Panc1 (cell line): ENCODE data around the gene APBB2. TPM values are rescaled to one million over a fixed set of nuclear protein-coding genes. Genes with fewer than 3 reads are reported as not detected.

Source experiments
- ATAC-seq: fragments of 200-7000 bp; cut with Tn5 transposase; 2 replicates; pipeline ENCODE4 v1.9.1; 2020; ENCODE audit warnings: mild to moderate bottlenecking, moderate library complexity
- BruUV-seq: library from RNA; stranded (reverse); fragments of 400-500 nt; replicated peaks from 2 replicates; lab custom pipeline; 2021; lab: Mats Ljungman, UMichigan
- CTCF ChIA-PET: fragments of 300-600 bp; sonication (Branson Sonifier 250); formaldehyde crosslinking; loops from one replicate; lab custom pipeline; 2022; ENCODE audit warnings: antibody characterized with exemption; lab: Charles Lee
- POLR2A ChIA-PET: fragments of 300-600 bp; sonication (Branson Sonifier 250); formaldehyde crosslinking; loops from one replicate; lab custom pipeline; 2022; ENCODE audit warnings: antibody characterized with exemption; lab: Charles Lee
- DNase-seq: peaks from one replicate; pipeline ENCODE4 v3.0.0-alpha.2; 2010; ENCODE audit warnings: low read depth, low spot score
- H3K27ac ChIP-seq: 2 replicates; pipeline ENCODE4 v1.5.1; 2011; ENCODE audit warnings: mild to moderate bottlenecking, low read length, inconsistent platforms
- H3K27me3 ChIP-seq: fragments of 200-500 bp; sonication (Bioruptor generic); 2 replicates; pipeline ENCODE4 v1.6.0; 2014; ENCODE audit warnings: low read length, inconsistent platforms; ENCODE audit not compliant: control insufficient read depth, insufficient read depth
- H3K36me3 ChIP-seq: fragments of 200-500 bp; sonication (Bioruptor generic); 2 replicates; pipeline ENCODE4 v1.5.1; 2014; ENCODE audit warnings: inconsistent platforms, mild to moderate bottlenecking, low read length, moderate library complexity; ENCODE audit not compliant: control insufficient read depth, insufficient read depth
- H3K4me1 ChIP-seq: 2 replicates; pipeline ENCODE4 v1.5.1; 2011; ENCODE audit warnings: inconsistent platforms, mild to moderate bottlenecking, low read length, moderate library complexity; ENCODE audit not compliant: control insufficient read depth, insufficient read depth
- H3K4me3 ChIP-seq, 2 experiments: 2 replicates each; pipeline ENCODE4 v1.5.1; 2011 to 2012; ENCODE audit warnings: low read depth in 2 of 2, low read length in 2 of 2, mild to moderate bottlenecking in 2 of 2, inconsistent platforms in 1 of 2, moderate library complexity in 1 of 2
- H3K9me3 ChIP-seq: fragments of 200-500 bp; sonication (Bioruptor generic); 2 replicates; pipeline ENCODE4 v1.5.1; 2014; ENCODE audit warnings: low read depth, mild to moderate bottlenecking, inconsistent platforms, low read length, moderate library complexity; ENCODE audit not compliant: control insufficient read depth, insufficient read depth
- POLR2AphosphoS5 ChIP-seq: IDR thresholded peaks from 2 replicates; pipeline ENCODE4 v1.6.1; 2012; ENCODE audit warnings: mild to moderate bottlenecking, low read depth, low read length, moderate library complexity
- SIN3A ChIP-seq: IDR thresholded peaks from 2 replicates; pipeline ENCODE4 v1.6.1; 2012; ENCODE audit warnings: low read depth, mild to moderate bottlenecking, low read length, moderate library complexity, borderline replicate concordance; ENCODE audit not compliant: insufficient read depth
- TCF7L2 ChIP-seq: IDR thresholded peaks from 2 replicates; pipeline ENCODE4 v1.6.1; 2011; ENCODE audit warnings: mild to moderate bottlenecking, low read depth, low read length, inconsistent platforms
- in situ Hi-C: cut with HindIII; loops from 2 replicates; pipeline ENCODE4 v1.10.0; 2016; ENCODE audit warnings: low sequenced_read_pairs, low pct_unique_long_range_greater_than_20kb
- intact Hi-C: fragments of 100-400 bp; cut with micrococcal nuclease; formaldehyde crosslinking; loops from one replicate; pipeline ENCODE4 v1.10.0; 2022; ENCODE audit not compliant: unreplicated experiment
- total RNA-seq: library from RNA; stranded (reverse); gene quantifications from one replicate; pipeline ENCODE4 v1.2.1, GENCODE V29; 2021; ENCODE audit not compliant: unreplicated experiment
- TF ChIP-seq, protein P1 (sequence below), 2 experiments: IDR thresholded peaks; 2 replicates each; pipeline ENCODE4 v1.6.1; 2011 to 2012; ENCODE audit warnings: low read depth in 2 of 2, control low read depth in 1 of 2, low read length in 1 of 2, mild to moderate bottlenecking in 1 of 2, moderate library complexity in 1 of 2; ENCODE audit not compliant: insufficient read depth in 1 of 2
- TF ChIP-seq, protein P2 (sequence below): fragments of 450-650 bp; IDR thresholded peaks from 2 replicates; pipeline ENCODE4 v1.5.1; 2017; ENCODE audit warnings: mild to moderate bottlenecking

The APBB2 gene
- total RNA-seq, 1 experiment from 2014 or later: 27.1 TPM

DNA sequence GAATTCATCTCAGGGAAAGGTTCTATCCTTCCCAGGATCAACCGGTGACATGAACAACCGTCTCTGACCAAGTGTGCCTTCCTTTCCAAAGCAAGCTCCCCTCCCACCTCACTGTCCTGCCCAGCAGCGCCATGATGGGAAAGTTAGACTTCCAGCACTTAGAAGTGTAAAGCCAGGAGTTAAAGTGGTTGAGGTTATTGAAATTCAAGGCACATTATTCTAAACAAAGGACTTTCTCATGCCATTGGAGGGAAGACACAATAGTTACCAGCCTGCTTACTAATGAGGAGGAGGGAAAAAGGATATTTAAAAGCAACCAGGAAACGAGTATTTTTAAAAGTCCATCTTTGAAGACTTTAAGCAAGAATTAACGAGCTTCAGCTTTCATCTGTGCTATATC lies 367.8 kb downstream of the APBB2 start:
- in situ Hi-C loops: no loop called here
- Histone ChIP-seq H3K9me3 (no peaks in the 10 kb centered on the region), H3K4me1 (no peaks in the 10 kb centered on the region), H3K4me3 (no peak overlapping the region), H3K27ac (no peak overlapping the region), H3K27me3 (no peaks in the 10 kb centered on the region), H3K36me3 (no peaks in the 10 kb centered on the region)
- ATAC-seq (no peak), DNase-seq (no peak)
- ChIA-PET CTCF (no interaction called here), POLR2A (interaction anchor here (0.6 kb wide), 1 partner anchor 349 kb away, joined by 3 read pairs; no protein-coding TSS in a partner anchor)
- TF ChIP-seq SIN3A (no peak), TCF7L2 (no peak), POLR2AphosphoS5 (no peak)
- TF ChIP-seq, protein P1, sequence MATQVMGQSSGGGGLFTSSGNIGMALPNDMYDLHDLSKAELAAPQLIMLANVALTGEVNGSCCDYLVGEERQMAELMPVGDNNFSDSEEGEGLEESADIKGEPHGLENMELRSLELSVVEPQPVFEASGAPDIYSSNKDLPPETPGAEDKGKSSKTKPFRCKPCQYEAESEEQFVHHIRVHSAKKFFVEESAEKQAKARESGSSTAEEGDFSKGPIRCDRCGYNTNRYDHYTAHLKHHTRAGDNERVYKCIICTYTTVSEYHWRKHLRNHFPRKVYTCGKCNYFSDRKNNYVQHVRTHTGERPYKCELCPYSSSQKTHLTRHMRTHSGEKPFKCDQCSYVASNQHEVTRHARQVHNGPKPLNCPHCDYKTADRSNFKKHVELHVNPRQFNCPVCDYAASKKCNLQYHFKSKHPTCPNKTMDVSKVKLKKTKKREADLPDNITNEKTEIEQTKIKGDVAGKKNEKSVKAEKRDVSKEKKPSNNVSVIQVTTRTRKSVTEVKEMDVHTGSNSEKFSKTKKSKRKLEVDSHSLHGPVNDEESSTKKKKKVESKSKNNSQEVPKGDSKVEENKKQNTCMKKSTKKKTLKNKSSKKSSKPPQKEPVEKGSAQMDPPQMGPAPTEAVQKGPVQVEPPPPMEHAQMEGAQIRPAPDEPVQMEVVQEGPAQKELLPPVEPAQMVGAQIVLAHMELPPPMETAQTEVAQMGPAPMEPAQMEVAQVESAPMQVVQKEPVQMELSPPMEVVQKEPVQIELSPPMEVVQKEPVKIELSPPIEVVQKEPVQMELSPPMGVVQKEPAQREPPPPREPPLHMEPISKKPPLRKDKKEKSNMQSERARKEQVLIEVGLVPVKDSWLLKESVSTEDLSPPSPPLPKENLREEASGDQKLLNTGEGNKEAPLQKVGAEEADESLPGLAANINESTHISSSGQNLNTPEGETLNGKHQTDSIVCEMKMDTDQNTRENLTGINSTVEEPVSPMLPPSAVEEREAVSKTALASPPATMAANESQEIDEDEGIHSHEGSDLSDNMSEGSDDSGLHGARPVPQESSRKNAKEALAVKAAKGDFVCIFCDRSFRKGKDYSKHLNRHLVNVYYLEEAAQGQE (IDR thresholded peaks at IDR 0.05; ENCODE audit: insufficient read depth in 1 of 2, low read depth in 2 of 2, low read length in 1 of 2): no peak
- TF ChIP-seq, protein P2, sequence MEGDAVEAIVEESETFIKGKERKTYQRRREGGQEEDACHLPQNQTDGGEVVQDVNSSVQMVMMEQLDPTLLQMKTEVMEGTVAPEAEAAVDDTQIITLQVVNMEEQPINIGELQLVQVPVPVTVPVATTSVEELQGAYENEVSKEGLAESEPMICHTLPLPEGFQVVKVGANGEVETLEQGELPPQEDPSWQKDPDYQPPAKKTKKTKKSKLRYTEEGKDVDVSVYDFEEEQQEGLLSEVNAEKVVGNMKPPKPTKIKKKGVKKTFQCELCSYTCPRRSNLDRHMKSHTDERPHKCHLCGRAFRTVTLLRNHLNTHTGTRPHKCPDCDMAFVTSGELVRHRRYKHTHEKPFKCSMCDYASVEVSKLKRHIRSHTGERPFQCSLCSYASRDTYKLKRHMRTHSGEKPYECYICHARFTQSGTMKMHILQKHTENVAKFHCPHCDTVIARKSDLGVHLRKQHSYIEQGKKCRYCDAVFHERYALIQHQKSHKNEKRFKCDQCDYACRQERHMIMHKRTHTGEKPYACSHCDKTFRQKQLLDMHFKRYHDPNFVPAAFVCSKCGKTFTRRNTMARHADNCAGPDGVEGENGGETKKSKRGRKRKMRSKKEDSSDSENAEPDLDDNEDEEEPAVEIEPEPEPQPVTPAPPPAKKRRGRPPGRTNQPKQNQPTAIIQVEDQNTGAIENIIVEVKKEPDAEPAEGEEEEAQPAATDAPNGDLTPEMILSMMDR: no peak
- BruUV-seq: no TSS peak
- intact Hi-C loops: no loop called here

DNA sequence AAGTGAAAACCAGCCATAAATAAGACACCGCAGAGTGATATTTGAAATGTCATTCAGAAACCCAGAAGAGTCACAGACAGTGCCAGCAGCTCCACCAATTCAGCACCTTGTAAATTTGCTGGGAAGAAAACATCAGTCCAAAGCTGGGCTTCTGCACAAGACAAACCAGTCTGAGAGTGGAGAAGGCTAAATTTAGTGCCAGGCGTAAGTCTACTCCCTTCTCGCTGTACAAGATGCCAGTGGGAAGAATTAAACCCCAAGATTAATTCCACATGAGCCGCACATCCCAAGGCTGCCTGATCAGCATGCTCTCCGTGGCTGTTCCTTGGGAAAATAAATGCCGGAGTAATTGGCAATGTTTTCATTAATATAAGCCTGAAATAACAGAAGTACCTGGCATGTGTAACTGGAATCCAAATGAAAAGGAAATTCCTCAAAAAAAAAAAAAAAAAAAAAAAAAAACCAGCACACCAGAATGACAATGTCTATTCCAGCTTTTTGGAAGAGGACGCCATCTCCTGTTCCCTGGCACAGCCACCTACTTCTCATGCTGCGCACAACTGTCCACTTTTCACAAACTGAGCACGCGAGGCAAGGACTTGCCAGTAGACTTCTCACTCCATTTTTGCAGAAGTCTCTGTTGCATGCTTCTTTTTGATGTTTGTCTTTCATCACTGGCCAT lies 369.0 kb downstream of the APBB2 start:
- in situ Hi-C loops (no loop called here), intact Hi-C loops (no loop called here)
- Histone ChIP-seq H3K9me3 (no peaks in the 10 kb centered on the region), H3K4me1 (no peaks in the 10 kb centered on the region), H3K27me3 (no peaks in the 10 kb centered on the region), H3K36me3 (no peaks in the 10 kb centered on the region), H3K4me3 (no peak overlapping the region), H3K27ac (no peak overlapping the region)
- BruUV-seq: no TSS peak
- TF ChIP-seq SIN3A (no peak), POLR2AphosphoS5 (no peak), TCF7L2 (no peak)
- TF ChIP-seq, protein P2: no peak
- TF ChIP-seq, protein P1 (IDR thresholded peaks at IDR 0.05; ENCODE audit: insufficient read depth in 1 of 2, low read depth in 2 of 2, low read length in 1 of 2): no peak
- CTCF ChIA-PET: interaction anchor here (0.6 kb wide), 1 partner anchor 109 kb away, joined by 8 read pairs; no protein-coding TSS in a partner anchor
- DNase-seq: no peak
- POLR2A ChIA-PET: no interaction called here
- no peak for ATAC-seq
